Stimulated activated CD8-positive, alpha-beta memory T cell treated with anti-CD3 and anti-CD28 coated beads, Interleukin-15, amount 100 ng/mL, for 24 hours (primary cell): Measurements from ENCODE around the gene ABCA3.

Source experiments
- DNase-seq: peaks from one replicate; pipeline ENCODE4 v3.0.0-alpha.2; 2020; ENCODE audit warnings: low read depth

Gene ABCA3

GRCh38 chr16:2350500-2350899 is 10.0 kb upstream of the ABCA3 start:
- DNase-seq: no peak

DNA sequence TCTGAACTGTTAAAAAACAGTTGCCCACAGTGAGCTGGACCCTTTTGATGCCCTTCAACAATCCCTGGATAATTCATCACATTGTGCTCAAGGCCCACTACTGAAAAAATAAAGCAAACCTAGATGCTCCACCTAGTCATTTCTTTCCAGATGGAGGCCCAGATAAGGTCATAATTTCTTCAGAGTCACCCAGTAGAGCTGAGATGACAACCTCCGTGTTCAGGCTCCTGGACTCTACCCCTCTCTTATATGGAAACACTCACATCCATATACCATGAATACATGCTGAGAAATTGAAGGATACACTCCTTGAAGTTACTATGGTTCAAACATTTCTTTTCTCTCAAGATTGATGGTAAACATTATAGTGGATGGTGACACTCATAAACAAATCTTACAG is 2.7 kb upstream of the ABCA3 start:
- DNase-seq: no peak

DNA sequence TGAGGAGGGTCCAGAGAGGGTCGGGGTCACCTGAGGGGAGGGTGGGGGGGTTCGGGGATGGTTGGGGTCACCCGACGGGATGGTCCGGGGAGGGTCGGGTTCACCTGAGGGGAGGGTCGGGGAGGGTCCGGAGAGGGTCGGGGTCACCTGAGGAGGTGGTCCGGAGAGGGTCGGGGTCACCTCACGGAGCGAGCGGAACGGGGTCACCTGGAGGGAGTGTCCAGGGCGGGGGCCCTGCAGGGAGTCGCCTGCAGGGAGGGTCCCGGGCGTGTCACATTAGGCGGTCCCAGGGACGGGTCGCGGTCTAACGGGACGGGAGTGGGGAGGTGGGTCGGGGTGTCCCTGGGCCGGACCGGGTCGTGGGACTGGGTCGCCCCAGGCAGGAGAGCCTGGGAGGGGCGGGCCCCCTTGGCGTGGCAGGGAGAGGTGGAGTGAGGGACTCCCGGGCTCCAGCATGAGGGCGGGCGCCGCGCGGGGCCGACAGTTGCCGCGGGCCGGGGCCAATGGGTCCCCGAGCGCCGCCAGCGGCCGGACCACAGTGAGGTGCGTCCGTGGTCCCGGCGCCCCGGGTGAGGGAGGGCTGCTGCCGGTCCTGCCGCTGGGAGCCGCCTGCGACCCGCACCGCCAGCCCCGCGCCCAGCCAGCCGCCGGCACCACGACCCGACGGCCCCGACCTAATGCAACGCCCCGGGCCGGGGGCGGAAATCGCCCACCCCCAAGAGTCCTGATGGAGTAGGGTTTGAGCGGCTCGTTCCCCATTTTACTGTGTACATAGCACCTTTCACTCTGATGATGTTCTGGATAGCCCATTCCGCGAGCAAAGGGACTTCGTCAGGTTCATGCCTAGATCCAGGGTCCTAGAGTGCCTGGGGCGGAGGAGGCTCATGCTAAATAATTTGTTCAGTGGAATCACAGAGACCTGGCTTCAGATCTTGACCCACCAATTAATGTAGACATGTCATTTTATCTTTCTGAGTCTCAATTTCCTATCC is 1.2 kb upstream of the ABCA3 start:
- no peak for DNase-seq

DNA sequence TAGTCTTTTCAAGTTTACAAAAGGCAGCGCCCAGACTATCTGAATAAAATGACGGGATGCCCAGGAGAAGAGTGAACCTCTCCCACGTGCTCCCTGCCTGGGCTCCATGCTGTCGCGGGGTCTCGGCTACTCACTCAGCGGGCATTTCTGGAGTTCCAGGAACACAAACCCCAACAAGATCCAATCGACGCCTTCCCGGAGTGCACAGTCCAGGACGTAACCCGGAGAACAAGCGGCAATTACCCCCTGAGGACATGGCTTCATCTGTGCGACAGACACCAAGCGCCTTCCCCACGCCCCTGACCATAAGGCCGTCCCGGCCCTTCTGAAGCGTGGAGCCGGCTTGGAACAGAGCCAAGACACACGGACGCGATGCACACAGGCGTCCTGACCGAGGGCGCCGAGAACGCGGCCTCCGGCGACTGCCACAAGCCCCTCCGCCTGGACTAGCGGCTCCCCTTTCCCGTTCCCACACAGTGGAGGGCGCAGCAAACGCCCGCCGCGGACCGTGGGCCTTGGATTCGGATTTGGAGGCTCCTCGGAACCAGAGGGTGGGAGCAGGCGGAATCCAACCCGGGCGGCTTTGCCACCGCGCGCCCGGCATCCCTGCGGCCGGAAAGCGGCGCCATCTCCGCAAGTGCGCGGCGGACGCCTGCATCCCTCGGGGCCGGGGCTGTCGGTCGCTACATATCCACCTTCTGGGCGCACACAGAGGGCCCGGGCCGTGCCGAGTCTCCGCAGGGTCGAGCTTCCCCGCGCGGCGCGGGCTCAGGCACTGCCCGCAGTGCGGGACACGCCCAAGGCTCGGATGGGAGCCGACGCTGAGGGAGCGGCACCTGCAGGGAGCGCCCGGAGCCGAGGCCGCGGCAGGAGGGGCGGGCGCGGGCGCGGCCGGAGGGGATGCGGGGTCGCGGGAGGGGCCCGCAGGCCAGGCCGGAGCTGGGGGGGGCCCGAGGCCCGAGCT is 725 bp downstream of the ABCA3 start:
- DNase-seq: no peak

GRCh38 chr16:2337431-2338296 is 2.9 kb downstream of the ABCA3 start:
- DNase-seq: no peak

DNA sequence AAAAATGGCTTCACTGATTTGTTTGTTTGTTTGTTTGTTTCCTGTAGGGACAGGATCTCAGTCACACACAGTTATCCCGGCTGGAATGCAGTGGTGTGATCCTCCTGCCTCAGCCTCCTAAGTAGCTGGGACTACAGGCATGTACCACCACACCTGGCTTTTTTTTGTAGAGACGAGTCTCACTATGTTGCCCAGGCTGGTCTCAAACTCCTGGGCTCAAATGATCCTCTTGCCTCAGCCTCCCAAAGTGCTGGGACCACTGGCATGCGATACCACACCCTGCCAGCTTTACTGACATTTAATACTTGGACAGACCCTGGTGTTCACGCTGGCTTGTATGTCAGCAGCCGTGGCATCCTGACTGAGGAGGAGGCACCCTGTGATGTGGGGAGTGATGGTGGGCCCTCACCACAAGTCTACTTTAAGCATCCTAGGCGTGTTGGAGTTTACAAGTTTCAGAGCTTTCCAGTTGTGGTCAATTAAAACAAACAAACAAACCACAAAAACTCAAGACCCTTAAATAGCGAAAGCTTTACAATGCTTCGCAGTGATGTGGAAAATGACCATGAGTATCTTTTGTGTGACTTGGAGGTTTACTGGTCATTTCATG is 5.1 kb downstream of the ABCA3 start:
- DNase-seq: no peak

- no peak for DNase-seq
Measured at GRCh38 chr16:2333772-2334379, 6.7 kb downstream of the ABCA3 start.

GRCh38 chr16:2333231-2333630 is 7.3 kb downstream of the ABCA3 start:
- no peak for DNase-seq

GRCh38 chr16:2331931-2332267 is 8.6 kb downstream of the ABCA3 start:
- DNase-seq: no peak

DNA sequence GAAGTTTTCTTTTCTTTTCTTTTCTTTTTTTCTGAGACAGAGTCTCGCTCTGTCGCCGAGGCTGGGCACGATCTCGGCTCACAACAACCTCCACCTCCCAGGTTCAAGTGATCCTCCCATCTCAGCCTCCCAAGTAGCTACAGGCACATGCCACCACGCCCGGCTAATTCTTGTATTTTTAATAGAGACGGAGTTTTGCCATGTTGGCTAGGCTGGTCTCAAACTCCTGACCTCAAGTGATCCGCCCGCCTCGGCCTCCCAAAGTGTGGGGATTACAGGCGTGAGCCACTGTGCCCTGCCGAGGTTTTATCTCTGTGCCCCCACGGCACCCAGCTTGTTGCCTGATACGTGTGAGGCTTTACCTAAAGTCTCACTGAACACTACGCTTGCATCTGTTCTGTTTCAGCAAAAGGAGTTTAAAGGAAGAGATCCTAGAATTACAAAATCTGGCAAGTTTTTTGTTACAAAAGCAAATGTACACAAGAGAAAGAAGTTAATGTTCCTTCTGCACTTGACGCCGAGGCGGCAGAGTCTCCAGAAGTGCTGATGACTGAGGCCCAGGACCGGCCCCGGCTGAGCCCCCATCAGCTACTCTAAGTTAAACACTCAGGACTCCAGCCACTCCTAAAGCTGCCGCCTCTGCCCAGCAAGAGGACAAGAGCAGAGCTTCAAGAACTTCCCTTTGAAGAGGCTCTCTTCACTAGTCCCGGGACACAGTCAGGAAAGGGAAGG is 9.2 kb downstream of the ABCA3 start:
- no peak for DNase-seq

- DNase-seq: no peak
Measured at GRCh38 chr16:2329532-2329931, 11.0 kb downstream of the ABCA3 start.

DNA sequence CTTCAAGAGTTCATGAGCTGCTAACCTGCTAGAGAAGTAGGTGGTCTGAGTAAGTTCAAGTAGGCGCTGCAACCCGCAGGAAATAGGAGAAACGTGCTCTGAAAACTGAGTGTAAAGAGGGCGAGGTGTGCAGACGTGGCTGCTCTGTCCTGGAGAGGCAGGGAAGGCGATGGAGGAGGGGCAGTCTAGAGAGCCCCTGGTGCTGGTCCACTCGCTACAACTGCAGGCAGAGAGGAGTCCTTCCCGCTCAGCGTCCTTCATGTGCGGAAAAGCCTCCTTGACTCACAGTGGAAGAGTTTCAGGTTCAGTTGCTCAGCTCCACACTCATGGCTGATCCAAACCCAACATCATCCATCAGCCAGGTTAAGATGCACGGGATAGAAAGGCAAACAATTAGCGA is 12.1 kb downstream of the ABCA3 start:
- no peak for DNase-seq

DNA sequence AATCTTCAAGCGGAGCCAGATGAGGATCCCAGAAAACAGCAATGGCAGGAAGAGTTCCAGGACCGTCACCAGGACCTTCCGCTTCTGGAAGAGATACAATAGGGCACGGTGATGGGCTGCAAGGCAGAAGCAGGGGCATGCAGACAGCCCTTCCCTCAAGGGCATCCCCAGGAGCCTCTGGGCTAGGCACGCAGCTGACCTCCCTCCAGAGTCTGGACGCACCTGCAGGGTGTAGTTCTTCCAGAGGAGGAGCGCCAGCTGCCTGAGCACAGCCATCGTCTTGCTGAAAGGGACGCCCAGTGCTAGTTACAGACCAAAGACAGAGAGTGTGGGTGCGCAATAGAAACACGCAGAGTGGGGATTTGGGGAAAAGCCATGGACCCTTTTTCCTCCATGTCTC is 14.3 kb downstream of the ABCA3 start:
- DNase-seq: no peak

DNA sequence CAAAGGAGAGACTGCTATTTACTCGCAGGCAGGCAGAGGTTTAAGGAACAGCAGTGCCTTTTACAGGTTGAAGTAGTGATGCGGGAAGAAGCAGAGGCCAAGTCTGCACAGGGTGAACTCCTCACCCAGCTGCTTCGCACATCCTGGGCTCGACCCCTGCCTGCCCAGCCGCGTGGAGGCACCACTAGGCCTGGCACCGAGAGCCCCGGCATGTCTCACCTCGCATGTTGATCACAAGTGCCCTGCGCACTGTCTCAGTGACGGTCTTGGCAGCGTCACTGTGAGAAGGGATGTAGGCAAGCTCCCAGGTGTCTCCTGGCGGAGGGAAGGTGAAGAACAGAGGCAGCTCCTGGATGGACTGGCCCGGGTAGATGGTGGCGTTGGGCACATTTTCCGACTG is 14.7 kb downstream of the ABCA3 start:
- DNase-seq: no peak

- no peak for DNase-seq
Measured at GRCh38 chr16:2325181-2325580, 15.3 kb downstream of the ABCA3 start.

GRCh38 chr16:2324296-2324859 is 16.1 kb downstream of the ABCA3 start:
- no peak for DNase-seq

DNA sequence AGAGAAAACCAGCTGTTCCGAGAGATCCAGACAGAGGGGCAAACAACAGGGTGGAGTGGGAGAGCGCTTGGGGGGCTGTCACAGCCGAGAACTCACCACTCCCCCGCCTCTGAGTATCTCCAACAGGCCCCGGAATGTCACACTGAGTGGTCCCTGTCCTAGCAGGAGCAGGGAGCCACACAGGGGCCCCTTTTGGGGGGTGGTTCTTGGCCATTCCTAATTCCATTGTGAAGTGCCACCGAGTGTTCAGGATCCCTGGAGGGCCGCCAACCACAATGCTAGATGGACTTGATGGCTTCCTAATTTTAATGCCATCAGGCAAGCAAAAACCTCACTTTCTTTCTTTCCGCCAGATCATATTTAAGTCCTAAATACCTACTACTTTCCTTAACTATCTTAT is 16.8 kb downstream of the ABCA3 start:
- no peak for DNase-seq

DNA sequence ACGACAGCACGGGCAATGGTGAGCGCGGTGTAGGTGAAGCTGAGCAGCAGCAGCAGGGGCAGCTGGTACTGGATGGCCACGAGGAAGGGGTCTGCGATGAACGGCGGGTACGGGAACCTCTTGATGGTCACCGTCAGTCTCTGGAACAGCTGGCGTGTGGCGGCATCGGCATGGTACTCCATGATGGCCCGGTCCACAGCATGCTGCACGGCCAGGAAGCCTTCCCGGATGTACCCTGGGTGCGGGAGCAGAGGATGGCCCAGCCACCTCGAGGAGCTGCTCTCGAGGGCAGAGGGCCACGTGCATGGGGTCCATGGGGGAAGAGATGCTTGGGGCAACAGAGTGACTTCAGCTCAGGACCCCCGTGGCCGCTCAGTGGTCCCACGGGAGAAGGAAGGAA is 20.9 kb downstream of the ABCA3 start:
- DNase-seq: no peak

DNA sequence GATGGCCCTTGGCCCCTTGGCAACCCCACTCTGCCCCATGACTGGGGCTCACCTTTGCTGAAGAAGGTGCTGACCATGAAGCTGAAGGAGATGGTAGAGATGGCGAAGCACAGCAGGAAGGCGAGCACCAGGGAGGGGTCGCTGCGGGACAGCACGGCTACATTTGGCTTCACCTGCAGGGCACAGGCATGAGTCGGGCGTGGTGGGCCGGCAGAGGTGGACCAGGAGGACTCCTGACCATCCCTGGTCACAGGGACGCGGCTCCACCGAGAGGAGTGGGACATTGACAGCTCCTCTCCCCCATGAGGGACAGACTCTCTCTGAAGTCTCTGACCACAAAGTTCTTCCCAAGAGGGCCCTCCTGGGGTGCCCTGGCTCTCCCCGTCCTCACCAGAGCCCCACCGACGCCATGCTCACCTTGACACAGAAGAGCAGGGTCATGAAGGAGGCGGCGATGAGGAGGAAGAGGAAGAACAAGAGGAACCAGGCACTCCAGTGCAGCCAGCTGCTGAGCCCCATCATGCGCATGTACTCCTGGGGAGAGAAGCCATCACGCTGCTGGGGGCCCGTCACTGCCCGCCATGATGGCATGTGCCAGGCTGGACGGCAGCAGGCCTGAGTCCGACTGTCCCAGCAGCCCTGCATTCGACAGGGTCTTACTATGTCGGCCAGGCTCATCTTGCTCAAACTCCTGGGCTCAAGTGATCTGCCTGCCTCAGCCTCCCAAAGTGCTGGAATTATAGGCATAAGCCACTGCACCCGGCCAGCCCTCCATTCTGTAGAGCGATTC is 23.1 kb downstream of the ABCA3 start:
- no peak for DNase-seq
